Measurements from ENCODE around the gene PUM1.

- TF ChIP-seq CTCF (IDR thresholded peaks at IDR 0.05; ENCODE audit: extremely low read depth in 1 of 2, insufficient read depth in 1 of 2, low read depth in 1 of 2, low read length in 2 of 2) (no peak), POLR2AphosphoS5 (IDR thresholded peaks at IDR 0.05; ENCODE audit: insufficient read depth, low read depth, low read length) (no peak), GATA2 (IDR thresholded peaks at IDR 0.05; ENCODE audit: insufficient read depth, insufficient read length, low read depth, low read length) (no peak), FOS (IDR thresholded peaks at IDR 0.05; ENCODE audit: borderline replicate concordance, insufficient read depth, low read length) (no peak), POLR2A (IDR thresholded peaks at IDR 0.05; ENCODE audit: low read depth, low read length) (no peak)
Measured at GRCh38 chr1:30894508-30894973, 171.0 kb downstream of the PUM1 start.
